GM18517 (cell line): ENCODE data around the gene PMM2.
"Not testable (repeated sequence)": the region's sequence is repeated elsewhere in the genome, so short reads cannot be mapped to it uniquely, and the experiment has no call there.

Experiments used
- ATAC-seq: cut with Tn5 transposase; IDR thresholded peaks from one replicate; pipeline ENCODE4 v1.9.1; 2021; ENCODE audit warnings: mild to moderate bottlenecking, moderate library complexity; ENCODE audit not compliant: unreplicated experiment

PMM2 gene

DNA sequence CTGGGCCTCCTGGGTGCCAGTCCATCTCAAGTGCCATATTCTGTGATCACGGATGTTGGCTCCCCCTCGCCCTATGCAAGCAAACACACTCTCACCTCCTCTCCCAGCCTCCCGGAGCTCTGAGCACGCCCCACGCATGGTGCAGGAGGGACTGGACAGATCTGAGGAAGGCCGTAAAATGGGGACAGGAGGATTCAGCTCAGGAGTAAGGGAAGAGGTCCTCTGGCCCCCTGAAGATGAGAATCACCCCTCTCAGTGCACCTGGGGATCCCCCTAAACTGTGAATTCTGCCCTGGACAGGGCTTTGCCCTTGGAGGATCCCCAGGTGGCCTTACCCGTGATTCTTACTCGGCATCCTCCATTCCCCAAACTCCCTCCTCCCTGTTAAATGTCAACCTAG is 15.8 kb upstream of the PMM2 start:
- no peak for ATAC-seq

DNA sequence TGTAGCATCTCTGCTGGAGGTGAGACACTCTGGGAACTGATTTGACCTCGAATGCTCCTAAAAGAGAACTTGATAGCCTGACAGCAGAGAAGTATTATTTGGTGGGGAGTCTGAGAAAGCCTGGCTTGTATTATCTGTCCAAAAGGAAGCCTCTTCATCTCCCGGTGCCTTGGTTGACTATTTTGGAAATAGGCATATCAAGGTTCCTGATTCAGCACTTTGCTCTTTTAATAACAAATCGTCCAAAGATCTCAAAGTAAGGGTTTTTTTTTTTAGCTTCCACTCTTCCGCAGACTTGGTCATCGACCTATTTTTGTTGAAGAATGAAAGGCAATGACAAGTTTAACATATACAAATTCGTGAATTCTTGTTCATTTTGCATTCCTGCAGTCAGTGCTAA is 15.0 kb upstream of the PMM2 start:
- ATAC-seq = no peak

DNA sequence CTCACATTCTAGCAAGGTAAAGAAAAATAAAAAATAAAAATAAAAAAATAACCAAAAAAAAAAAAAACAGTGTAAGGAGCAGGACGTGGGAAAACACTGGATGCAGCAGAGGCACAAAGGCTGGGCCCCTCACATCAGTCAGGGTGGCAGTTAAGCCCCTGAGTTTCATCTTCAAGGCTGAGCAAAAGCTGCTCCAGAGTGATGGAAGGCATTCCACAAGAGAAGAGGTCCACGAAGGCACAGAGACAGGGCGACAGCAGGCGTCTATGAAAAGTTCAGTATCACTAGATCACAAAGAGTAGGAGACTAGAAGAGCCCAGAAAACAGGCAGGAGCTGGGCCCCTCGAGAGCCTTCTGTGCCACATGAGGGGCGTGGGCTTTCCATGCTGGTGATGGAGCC is 12.2 kb upstream of the PMM2 start:
- no peak for ATAC-seq

GRCh38 chr16:8786316-8786715 is 11.3 kb upstream of the PMM2 start:
- not testable (repeated sequence) for ATAC-seq

DNA sequence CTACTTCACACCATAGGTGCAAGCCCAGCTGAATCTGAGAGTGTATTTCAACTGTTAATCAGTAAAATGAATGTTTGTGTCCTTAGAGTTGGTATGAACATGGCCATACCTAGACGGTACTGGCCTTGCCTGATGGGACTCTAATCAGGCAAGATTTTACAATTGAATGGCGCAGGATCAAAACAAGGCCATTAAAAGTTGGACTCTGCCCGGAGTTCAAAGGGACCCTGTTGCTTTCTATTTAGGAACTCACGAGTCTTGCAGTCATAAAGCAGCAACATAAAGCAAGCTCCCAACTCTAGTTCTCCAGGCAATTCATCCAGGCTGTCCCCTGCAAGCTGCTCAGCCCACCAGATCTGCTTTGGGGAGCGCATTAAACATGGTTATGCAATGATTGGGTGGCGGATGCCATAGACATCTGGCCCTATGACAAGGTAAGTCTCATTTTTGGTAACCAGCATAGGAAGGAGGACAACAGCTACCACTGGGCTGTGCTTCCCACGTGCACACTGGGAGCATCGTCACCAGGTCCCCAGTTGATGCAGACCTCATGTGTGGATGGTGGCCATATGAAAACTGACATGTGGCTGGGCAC is 9.0 kb upstream of the PMM2 start:
- ATAC-seq = no peak

- ATAC-seq = no peak
Observed at GRCh38 chr16:8795091-8795490, 2.5 kb upstream of the PMM2 start.

GRCh38 chr16:8795818-8796217 is 1.8 kb upstream of the PMM2 start:
- no peak for ATAC-seq

- no peak for ATAC-seq
Observed at GRCh38 chr16:8796469-8797363, 923 bp upstream of the PMM2 start.

DNA sequence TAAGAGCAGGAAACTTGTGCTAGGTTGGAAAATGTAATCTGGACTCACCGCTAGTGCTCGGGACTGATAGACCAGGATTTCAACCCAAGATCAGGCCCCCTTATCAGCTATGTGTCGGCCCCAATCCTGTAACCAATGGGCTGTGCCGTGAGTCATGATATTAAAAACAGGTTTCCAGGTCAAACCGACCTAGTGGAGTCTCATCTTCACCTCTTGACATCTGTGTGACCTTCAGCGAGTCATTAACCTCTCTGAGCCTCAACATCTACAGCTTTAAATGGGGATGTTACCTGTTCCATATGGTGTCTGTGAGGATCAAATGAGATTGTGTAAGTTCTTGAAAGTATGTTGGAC is 512 bp downstream of the PMM2 start:
- ATAC-seq = peak; percentile 3

DNA sequence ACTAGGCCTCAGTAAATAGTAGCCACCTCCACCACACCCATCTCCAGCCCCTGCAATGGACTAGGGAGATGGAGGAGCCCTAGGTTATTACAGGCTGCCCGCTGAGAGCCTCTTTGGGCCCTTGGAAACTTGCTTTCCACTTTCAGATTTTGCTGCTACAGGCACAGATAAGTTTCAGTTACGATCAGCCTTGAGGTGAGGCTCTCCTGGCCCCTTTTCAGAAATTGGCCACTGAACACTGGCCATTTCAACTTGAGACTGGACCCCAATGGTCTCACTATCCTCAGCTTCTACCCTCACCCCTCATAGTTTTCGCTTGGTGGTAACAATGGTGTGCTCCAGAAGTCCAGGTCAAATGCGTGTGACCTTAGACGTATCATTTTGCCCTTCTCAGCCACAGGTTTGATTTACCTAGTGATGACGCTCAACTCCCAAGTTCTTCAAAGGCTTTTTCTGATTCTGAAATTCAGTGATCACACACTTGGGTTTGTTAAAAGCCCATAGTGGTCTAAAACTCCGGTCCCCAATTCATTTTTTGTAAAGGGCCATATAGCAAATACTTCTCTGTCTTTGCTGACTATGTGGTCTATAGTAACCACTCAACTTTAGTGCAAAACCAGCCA is 1.0 kb downstream of the PMM2 start:
- ATAC-seq = no peak

GRCh38 chr16:8801701-8802100 is 4.1 kb downstream of the PMM2 start:
- ATAC-seq = no peak

DNA sequence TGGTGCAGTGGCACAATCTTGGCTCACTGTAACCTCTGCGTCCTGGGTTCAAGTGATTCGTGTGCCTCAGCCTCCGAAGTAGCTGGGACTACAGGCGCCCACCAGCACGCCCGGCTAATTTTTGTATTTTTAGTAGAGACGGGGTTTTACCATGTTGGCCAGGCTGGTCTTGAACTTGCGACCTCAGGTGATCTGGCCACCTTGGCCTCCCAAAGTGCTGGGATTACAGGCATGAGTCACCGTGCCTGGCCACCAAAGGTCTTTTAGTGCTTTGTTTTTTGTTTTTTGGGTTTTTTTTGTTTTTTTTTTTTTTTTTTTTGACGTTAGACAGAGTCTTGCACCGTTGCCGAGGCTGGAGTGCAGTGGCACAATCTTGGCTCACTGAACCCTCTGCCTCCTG is 6.1 kb downstream of the PMM2 start:
- ATAC-seq = not testable (repeated sequence)

- no peak for ATAC-seq
Observed at GRCh38 chr16:8804313-8804712, 6.7 kb downstream of the PMM2 start.

- no peak for ATAC-seq
Observed at GRCh38 chr16:8806272-8806983, 8.8 kb downstream of the PMM2 start.

DNA sequence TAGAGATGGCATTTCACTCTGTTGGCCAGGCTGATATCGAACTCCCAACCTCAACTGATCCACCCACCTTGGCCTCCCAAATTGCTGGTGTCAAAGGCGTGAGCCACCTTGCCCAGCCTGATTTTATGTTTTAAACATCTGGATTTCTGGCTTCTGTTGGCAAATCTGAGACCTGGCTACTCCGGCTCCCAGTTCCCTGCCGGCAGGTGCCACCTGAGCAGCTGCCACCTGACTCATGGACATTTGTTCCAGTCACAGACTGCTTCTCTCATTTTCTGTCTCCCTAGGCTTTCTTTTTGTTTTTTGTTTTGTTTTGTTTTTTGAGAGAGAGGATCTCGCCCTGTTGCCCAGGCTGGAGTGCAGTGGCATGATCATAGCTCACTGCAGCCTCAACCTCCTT is 9.6 kb downstream of the PMM2 start:
- no peak for ATAC-seq

- ATAC-seq = no peak
Observed at GRCh38 chr16:8808009-8808408, 10.4 kb downstream of the PMM2 start.

DNA sequence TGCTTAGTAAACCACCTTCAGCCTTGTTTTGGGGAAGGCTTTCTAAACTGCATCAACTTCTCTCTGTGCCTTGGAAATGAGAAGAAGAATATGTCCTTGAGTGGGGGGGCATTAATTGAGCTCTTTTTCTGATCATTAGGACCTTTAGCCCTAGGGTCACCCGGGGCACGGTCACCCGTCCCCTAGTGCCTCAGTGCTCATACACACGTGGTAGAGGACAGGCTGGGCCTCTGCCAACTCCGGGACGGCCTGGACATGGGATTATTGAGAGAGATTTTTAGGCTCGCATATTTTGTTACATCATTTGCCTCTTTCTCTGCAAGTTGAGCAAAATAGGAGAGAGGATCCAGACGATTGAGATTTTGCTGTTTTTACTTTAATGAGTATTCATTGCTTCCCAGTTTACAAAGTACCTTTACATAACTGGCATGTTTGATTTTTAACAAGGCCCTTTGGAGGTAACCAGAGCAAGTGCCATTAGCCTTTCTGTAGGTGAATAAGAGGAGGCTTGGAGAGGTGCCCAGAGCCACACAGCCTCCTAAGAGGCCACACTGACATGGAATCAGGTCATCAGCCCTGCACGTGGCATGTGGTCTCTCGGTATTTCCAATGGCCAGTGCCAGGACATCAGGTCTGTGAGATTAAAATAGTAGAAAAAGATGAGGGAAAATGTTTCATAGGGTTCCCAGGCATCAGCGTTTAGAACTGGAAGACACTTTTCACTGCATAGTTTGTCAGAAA is 11.1 kb downstream of the PMM2 start:
- no peak for ATAC-seq

DNA sequence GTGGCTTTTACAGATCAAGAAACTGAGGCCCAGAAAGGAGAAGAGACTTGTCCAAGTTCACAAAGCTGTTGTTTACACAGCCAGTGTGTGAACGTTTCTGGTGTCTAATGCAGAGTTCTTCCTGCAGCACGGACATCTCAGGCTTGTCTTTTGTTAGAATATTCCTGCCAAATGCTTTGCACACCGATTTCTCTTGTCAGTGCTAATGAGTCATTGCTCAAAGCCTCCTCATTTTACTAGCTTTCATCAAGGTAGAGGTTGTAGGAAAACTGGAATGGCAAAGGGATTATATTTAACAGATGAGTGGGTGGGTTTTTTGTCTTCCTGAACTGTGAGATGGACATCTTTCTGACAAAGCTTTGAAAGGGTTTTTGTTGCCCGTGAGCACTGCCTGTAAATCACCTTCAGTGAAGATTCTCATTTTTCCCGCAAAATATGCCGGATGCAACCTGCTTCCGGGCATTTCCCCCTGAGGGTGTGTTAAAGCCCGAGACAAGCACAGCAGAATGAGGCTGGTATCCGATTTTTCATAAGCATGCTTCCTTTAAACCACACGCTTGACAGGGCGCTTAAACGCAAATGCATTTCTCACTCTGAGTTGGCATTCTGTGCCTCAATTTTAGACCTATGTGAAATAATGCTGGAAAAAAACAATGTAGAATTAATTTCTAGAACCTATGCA is 14.7 kb downstream of the PMM2 start:
- ATAC-seq = no peak

- ATAC-seq = no peak
Observed at GRCh38 chr16:8814095-8814806, 16.6 kb downstream of the PMM2 start.
